Measurements from ENCODE around the gene SEC61B. TPM values are rescaled to one million over a fixed set of nuclear protein-coding genes. Genes with fewer than 3 reads are reported as not detected.

SEC61B gene
- total and polyA plus RNA-seq, 10 of the 15 experiments (the other 5 are each of a cell fraction or from before 2014, with no cell fraction given): 108 to 747 (median 301) TPM

- TF ChIP-seq, protein P1, sequence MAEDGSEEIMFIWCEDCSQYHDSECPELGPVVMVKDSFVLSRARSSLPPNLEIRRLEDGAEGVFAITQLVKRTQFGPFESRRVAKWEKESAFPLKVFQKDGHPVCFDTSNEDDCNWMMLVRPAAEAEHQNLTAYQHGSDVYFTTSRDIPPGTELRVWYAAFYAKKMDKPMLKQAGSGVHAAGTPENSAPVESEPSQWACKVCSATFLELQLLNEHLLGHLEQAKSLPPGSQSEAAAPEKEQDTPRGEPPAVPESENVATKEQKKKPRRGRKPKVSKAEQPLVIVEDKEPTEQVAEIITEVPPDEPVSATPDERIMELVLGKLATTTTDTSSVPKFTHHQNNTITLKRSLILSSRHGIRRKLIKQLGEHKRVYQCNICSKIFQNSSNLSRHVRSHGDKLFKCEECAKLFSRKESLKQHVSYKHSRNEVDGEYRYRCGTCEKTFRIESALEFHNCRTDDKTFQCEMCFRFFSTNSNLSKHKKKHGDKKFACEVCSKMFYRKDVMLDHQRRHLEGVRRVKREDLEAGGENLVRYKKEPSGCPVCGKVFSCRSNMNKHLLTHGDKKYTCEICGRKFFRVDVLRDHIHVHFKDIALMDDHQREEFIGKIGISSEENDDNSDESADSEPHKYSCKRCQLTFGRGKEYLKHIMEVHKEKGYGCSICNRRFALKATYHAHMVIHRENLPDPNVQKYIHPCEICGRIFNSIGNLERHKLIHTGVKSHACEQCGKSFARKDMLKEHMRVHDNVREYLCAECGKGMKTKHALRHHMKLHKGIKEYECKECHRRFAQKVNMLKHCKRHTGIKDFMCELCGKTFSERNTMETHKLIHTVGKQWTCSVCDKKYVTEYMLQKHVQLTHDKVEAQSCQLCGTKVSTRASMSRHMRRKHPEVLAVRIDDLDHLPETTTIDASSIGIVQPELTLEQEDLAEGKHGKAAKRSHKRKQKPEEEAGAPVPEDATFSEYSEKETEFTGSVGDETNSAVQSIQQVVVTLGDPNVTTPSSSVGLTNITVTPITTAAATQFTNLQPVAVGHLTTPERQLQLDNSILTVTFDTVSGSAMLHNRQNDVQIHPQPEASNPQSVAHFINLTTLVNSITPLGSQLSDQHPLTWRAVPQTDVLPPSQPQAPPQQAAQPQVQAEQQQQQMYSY (CRISPR knock-in tag; IDR thresholded peaks at IDR 0.05): no peak
- TF ChIP-seq ATF7 (IDR thresholded peaks at IDR 0.05; ENCODE audit: low read depth) (peak; percentile 35; the same call in 1 of the 2 replicates), ASH2L (IDR thresholded peaks at IDR 0.05; ENCODE audit: borderline replicate concordance, low read depth) (no peak), TBL1XR1 (IDR thresholded peaks at IDR 0.05; ENCODE audit: low read depth, low read length) (no peak), RELB (IDR thresholded peaks at IDR 0.05; ENCODE audit: low read depth) (no peak), IKZF2 (IDR thresholded peaks at IDR 0.05) (no peak), POLR2AphosphoS2 (IDR thresholded peaks at IDR 0.05; ENCODE audit: low read depth, low read length) (no peak), USF1 (IDR thresholded peaks at IDR 0.05; ENCODE audit: borderline replicate concordance, extremely low read length, insufficient read depth, low read depth, low read length) (no peak), CREM (IDR thresholded peaks at IDR 0.05; ENCODE audit: low read depth) (0 out of 2 replicates have a peak, but pooled peaks have one; percentile 10), ZBTB4 (CRISPR knock-in tag; IDR thresholded peaks at IDR 0.05) (no peak), SREBF2 (IDR thresholded peaks at IDR 0.05; ENCODE audit: low read length) (no peak), HCFC1 (IDR thresholded peaks at IDR 0.05; ENCODE audit: low read length) (no peak)
- TF ChIP-seq, protein P2, sequence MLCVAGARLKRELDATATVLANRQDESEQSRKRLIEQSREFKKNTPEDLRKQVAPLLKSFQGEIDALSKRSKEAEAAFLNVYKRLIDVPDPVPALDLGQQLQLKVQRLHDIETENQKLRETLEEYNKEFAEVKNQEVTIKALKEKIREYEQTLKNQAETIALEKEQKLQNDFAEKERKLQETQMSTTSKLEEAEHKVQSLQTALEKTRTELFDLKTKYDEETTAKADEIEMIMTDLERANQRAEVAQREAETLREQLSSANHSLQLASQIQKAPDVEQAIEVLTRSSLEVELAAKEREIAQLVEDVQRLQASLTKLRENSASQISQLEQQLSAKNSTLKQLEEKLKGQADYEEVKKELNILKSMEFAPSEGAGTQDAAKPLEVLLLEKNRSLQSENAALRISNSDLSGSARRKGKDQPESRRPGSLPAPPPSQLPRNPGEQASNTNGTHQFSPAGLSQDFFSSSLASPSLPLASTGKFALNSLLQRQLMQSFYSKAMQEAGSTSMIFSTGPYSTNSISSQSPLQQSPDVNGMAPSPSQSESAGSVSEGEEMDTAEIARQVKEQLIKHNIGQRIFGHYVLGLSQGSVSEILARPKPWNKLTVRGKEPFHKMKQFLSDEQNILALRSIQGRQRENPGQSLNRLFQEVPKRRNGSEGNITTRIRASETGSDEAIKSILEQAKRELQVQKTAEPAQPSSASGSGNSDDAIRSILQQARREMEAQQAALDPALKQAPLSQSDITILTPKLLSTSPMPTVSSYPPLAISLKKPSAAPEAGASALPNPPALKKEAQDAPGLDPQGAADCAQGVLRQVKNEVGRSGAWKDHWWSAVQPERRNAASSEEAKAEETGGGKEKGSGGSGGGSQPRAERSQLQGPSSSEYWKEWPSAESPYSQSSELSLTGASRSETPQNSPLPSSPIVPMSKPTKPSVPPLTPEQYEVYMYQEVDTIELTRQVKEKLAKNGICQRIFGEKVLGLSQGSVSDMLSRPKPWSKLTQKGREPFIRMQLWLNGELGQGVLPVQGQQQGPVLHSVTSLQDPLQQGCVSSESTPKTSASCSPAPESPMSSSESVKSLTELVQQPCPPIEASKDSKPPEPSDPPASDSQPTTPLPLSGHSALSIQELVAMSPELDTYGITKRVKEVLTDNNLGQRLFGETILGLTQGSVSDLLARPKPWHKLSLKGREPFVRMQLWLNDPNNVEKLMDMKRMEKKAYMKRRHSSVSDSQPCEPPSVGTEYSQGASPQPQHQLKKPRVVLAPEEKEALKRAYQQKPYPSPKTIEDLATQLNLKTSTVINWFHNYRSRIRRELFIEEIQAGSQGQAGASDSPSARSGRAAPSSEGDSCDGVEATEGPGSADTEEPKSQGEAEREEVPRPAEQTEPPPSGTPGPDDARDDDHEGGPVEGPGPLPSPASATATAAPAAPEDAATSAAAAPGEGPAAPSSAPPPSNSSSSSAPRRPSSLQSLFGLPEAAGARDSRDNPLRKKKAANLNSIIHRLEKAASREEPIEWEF (IDR thresholded peaks at IDR 0.05; ENCODE audit: insufficient replicate concordance, low read depth, low read length): no peak
These were observed 48.2 kb upstream of the SEC61B start (continued) for GRCh38 chr9:99173570-99174504.

All from GM12878 (cell line).